GM23338 (cell line): ENCODE measurements around the gene SMPDL3A.

Experiments
- CTCF ChIP-seq, 2 experiments: fragments of 200-600 bp in 1 of 2; sonication (generic) in 1 of 2; conservative IDR thresholded peaks; 2 replicates each; pipeline versions ENCODE4 v1.5.1 to v1.6.1; 2016 to 2017; ENCODE audit warnings: antibody characterized with exemption in 2 of 2, low read depth in 2 of 2, mild to moderate bottlenecking in 2 of 2, moderate library complexity in 1 of 2
- EZH2 ChIP-seq: fragments of 200-600 bp; sonication (generic); IDR thresholded peaks from one replicate; pipeline ENCODE4 v1.8.0; 2017; ENCODE audit warnings: antibody characterized with exemption, mild to moderate bottlenecking, low read depth; ENCODE audit not compliant: unreplicated experiment
- EZH2phosphoT487 ChIP-seq: fragments of 200-600 bp; sonication (generic); IDR thresholded peaks from one replicate; pipeline ENCODE4 v1.8.1; 2018; ENCODE audit warnings: antibody characterized with exemption; ENCODE audit not compliant: unreplicated experiment
- JUNB ChIP-seq: IDR thresholded peaks from one replicate; pipeline ENCODE4 v1.6.1; 2016; ENCODE audit warnings: antibody characterized with exemption; ENCODE audit not compliant: unreplicated experiment
- POLR2AphosphoS5 ChIP-seq: IDR thresholded peaks from 2 replicates; pipeline ENCODE4 v1.6.1; 2016; ENCODE audit warnings: antibody characterized with exemption, low read depth
- ZNF114 ChIP-seq: fragments of 250-450 bp; sonication (Bioruptor Pico); IDR thresholded peaks from 2 replicates; pipeline ENCODE4 v1.5.0; 2020; ENCODE audit warnings: mild to moderate bottlenecking, moderate library complexity
- ZNF331 ChIP-seq: fragments of 250-450 bp; sonication (Bioruptor Pico); IDR thresholded peaks from 2 replicates; pipeline ENCODE4 v1.5.0; 2020; ENCODE audit warnings: low read depth, mild to moderate bottlenecking, moderate library complexity
- TF ChIP-seq, protein P1 (sequence below): IDR thresholded peaks from one replicate; pipeline ENCODE4 v1.6.1; 2018; ENCODE audit warnings: antibody characterized with exemption; ENCODE audit not compliant: unreplicated experiment
- TF ChIP-seq, protein P2 (sequence below): IDR thresholded peaks from 2 replicates; pipeline ENCODE4 v1.6.1; 2016; ENCODE audit warnings: antibody characterized with exemption

DNA sequence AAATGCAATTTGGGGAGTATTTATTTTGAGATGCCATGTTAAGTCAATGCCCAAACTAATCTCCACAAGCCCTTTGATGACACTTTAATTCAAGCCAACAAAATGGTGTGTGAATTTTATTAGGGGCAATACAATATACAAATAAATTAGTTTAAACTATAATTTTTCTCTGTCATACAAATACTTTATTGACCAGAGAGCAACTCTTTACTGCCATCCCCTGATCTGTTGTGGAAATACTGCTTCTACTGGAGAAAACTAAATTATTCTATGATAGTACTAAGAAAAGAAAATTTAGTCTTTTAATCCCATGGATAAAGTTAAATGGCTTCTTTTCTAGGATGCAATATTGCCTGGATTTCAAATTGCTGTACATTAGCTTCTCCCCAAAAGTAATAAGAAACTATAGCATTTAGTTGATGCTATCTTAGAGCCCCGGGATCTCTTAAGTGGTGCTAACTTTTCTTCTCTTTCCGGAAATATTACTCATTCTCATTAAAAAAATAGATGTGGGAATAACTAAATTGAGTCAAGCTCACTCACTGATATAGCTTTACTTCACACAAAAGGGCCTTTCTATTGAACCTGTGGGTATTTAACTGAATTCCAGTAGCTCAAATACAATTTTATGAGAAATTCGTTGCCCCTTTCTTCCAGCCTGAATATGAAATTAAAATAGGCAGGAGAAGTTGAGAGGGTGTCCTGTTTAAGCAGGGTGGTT lies 49.2 kb downstream of the SMPDL3A start:
- TF ChIP-seq CTCF (conservative IDR thresholded peaks at IDR 0.05; ENCODE audit: low read depth in 2 of 2), result peak in 1 of 2 experiments; percentile 73; a peak in 3 of 4 replicates
- TF ChIP-seq POLR2AphosphoS5, result no peak
- TF ChIP-seq ZNF331 (CRISPR knock-in tag), result no peak
- TF ChIP-seq EZH2phosphoT487, result no peak
- TF ChIP-seq EZH2, result no peak
- TF ChIP-seq, protein P1, sequence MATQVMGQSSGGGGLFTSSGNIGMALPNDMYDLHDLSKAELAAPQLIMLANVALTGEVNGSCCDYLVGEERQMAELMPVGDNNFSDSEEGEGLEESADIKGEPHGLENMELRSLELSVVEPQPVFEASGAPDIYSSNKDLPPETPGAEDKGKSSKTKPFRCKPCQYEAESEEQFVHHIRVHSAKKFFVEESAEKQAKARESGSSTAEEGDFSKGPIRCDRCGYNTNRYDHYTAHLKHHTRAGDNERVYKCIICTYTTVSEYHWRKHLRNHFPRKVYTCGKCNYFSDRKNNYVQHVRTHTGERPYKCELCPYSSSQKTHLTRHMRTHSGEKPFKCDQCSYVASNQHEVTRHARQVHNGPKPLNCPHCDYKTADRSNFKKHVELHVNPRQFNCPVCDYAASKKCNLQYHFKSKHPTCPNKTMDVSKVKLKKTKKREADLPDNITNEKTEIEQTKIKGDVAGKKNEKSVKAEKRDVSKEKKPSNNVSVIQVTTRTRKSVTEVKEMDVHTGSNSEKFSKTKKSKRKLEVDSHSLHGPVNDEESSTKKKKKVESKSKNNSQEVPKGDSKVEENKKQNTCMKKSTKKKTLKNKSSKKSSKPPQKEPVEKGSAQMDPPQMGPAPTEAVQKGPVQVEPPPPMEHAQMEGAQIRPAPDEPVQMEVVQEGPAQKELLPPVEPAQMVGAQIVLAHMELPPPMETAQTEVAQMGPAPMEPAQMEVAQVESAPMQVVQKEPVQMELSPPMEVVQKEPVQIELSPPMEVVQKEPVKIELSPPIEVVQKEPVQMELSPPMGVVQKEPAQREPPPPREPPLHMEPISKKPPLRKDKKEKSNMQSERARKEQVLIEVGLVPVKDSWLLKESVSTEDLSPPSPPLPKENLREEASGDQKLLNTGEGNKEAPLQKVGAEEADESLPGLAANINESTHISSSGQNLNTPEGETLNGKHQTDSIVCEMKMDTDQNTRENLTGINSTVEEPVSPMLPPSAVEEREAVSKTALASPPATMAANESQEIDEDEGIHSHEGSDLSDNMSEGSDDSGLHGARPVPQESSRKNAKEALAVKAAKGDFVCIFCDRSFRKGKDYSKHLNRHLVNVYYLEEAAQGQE, result no peak
- TF ChIP-seq ZNF114 (CRISPR knock-in tag), result no peak
- no peak for TF ChIP-seq JUNB
- TF ChIP-seq, protein P2, sequence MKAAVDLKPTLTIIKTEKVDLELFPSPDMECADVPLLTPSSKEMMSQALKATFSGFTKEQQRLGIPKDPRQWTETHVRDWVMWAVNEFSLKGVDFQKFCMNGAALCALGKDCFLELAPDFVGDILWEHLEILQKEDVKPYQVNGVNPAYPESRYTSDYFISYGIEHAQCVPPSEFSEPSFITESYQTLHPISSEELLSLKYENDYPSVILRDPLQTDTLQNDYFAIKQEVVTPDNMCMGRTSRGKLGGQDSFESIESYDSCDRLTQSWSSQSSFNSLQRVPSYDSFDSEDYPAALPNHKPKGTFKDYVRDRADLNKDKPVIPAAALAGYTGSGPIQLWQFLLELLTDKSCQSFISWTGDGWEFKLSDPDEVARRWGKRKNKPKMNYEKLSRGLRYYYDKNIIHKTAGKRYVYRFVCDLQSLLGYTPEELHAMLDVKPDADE, result no peak
